ENCODE results near the gene MYOM1.
A peak's percentile ranks its signal among the peaks of the same experiment; 100 is the strongest.

Gene MYOM1

GRCh38 chr18:3250237-3251107, 30.7 kb upstream of the MYOM1 start:
- TF ChIP-seq CTCF (conservative IDR thresholded peaks at IDR 0.05; ENCODE audit: control insufficient read depth, insufficient read depth, low read depth, low read length), result no peak
- DNase-seq (ENCODE audit: low read depth), result peak; percentile 71
- H3K4me3 ChIP-seq (ENCODE audit: control insufficient read depth, low read depth, low read length), result no peak overlapping the region

- TF ChIP-seq CTCF (conservative IDR thresholded peaks at IDR 0.05; ENCODE audit: control insufficient read depth, insufficient read depth, low read depth, low read length), result no peak
- DNase-seq (ENCODE audit: low read depth), result peak; percentile 51
Measured at GRCh38 chr18:3248658-3249359, 29.0 kb upstream of the MYOM1 start.

DNA sequence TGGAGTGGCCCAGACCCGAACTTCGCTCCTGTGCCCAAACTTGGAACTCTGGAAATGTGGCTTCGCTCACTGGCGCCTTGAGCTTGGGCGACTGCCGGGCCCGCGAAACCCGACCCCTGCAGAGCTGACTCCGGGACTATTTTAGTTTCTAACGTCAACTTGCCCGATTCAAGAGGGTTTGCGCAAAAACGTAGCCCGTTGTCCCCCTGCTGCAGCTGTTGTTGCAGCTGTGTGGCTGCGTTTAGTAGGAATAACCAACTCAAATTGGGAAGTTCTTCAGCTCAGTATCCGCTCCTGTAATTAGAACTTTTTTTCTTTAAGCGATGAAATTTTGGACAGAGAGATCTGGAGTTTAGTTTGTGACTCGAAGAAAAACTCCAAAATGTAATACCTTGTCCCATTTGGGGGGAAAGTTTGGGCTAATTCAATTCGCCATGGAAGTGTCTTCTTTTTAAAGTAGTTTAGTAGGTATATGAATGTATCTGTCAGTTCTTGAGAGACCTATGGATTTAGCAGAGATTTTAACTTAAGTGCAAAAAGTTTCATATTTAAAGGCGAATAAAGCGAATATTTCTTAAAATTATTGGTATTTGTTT, 28.4 kb upstream of the MYOM1 start:
- DNase-seq (ENCODE audit: low read depth), result peak; percentile 45

More at GRCh38 chr18:3248658-3249359, 29.0 kb upstream of the MYOM1 start:
- peak overlapping the region; percentile 67 for H3K4me3 ChIP-seq (ENCODE audit: control insufficient read depth, low read depth, low read length)

GRCh38 chr18:3247240-3248061, 27.7 kb upstream of the MYOM1 start, which contains the start of gene MYL12A:
Gene MYL12A (plus strand): TSS chr18:3247801. CDS start chr18:3253248, 5,447 bp downstream.
- TF ChIP-seq CTCF (conservative IDR thresholded peaks at IDR 0.05; ENCODE audit: control insufficient read depth, insufficient read depth, low read depth, low read length), result no peak
- H3K4me3 ChIP-seq (ENCODE audit: control insufficient read depth, low read depth, low read length), result peak within 1 kb of the TSS; percentile 67
- DNase-seq (ENCODE audit: low read depth), result peak; percentile 98

More for the DNA sequence above, 28.4 kb upstream of the MYOM1 start:
- no peak for TF ChIP-seq CTCF (conservative IDR thresholded peaks at IDR 0.05; ENCODE audit: control insufficient read depth, insufficient read depth, low read depth, low read length)
- peak overlapping the region; percentile 67 for H3K4me3 ChIP-seq (ENCODE audit: control insufficient read depth, low read depth, low read length)

- DNase-seq (ENCODE audit: low read depth), result peak; percentile 16
- no peak for TF ChIP-seq CTCF (conservative IDR thresholded peaks at IDR 0.05; ENCODE audit: control insufficient read depth, insufficient read depth, low read depth, low read length)
- peak overlapping the region; percentile 67 for H3K4me3 ChIP-seq (ENCODE audit: control insufficient read depth, low read depth, low read length)
Measured at GRCh38 chr18:3246635-3247239, 27.0 kb upstream of the MYOM1 start.

All from fibroblast of mammary gland (primary cell).